Measurements from ENCODE around the gene BOD1.
"Not testable (repeated sequence)": the region's sequence is repeated elsewhere in the genome, so short reads cannot be mapped to it uniquely, and the experiment has no call there.

BOD1 gene

GRCh38 chr5:173598686-173599085 is 17.8 kb downstream of the BOD1 start:
- no peak for TF ChIP-seq CTCF (IDR thresholded peaks at IDR 0.05; ENCODE audit: low read depth, low read length)
- no peak for DNase-seq (ENCODE audit: extremely low read depth, low read depth)

GRCh38 chr5:173597304-173597703 is 19.1 kb downstream of the BOD1 start:
- no peak for DNase-seq (ENCODE audit: extremely low read depth, low read depth)
- no peak for TF ChIP-seq CTCF (IDR thresholded peaks at IDR 0.05; ENCODE audit: low read depth, low read length)

GRCh38 chr5:173595841-173596240 is 20.6 kb downstream of the BOD1 start:
- no peak for TF ChIP-seq CTCF (IDR thresholded peaks at IDR 0.05; ENCODE audit: low read depth, low read length)

GRCh38 chr5:173594061-173594460 is 22.4 kb downstream of the BOD1 start:
- no peak for DNase-seq (ENCODE audit: extremely low read depth, low read depth)
- no peak for TF ChIP-seq CTCF (IDR thresholded peaks at IDR 0.05; ENCODE audit: low read depth, low read length)

More at GRCh38 chr5:173595841-173596240, 20.6 kb downstream of the BOD1 start:
- DNase-seq (ENCODE audit: extremely low read depth, low read depth) = no peak

GRCh38 chr5:173592050-173592669 is 24.3 kb downstream of the BOD1 start:
- no peak for DNase-seq (ENCODE audit: extremely low read depth, low read depth)
- TF ChIP-seq CTCF (IDR thresholded peaks at IDR 0.05; ENCODE audit: low read depth, low read length) = peak; percentile 33

GRCh38 chr5:173591056-173591514 is 25.4 kb downstream of the BOD1 start:
- TF ChIP-seq CTCF (IDR thresholded peaks at IDR 0.05; ENCODE audit: low read depth, low read length) = no peak
- no peak for DNase-seq (ENCODE audit: extremely low read depth, low read depth)

GRCh38 chr5:173590436-173591055 is 25.9 kb downstream of the BOD1 start:
- no peak for DNase-seq (ENCODE audit: extremely low read depth, low read depth)
- TF ChIP-seq CTCF (IDR thresholded peaks at IDR 0.05; ENCODE audit: low read depth, low read length) = no peak

- DNase-seq (ENCODE audit: extremely low read depth, low read depth) = not testable (repeated sequence)
These were observed 30.3 kb downstream of the BOD1 start for GRCh38 chr5:173586133-173586532.

All from AG09319 (cell line).